Lung microvascular endothelial cell (primary cell): ENCODE results near the gene TMEM192. TPM values are rescaled to one million over a fixed set of nuclear protein-coding genes. Genes with fewer than 3 reads are reported as not detected.
A peak's percentile ranks its signal among the peaks of the same experiment; 100 is the strongest.
"Not testable (repeated sequence)": the region's sequence is repeated elsewhere in the genome, so short reads cannot be mapped to it uniquely, and the experiment has no call there.

Source experiments
- DNase-seq, 2 donors: peaks; one replicate each; pipeline versions ENCODE4 v3.0.0 to v3.0.0-alpha.2; 2010; ENCODE audit warnings: low read depth in 2 of 2
- total RNA-seq: library from RNA; depleted of rRNA; stranded (reverse); fragments of >200 nt; gene quantifications from 2 replicates; pipeline ENCODE4 v1.2.1, GENCODE V29; 2014

The TMEM192 gene
- total RNA-seq, 1 donor from 2014 or later, result 11.7 TPM

DNA sequence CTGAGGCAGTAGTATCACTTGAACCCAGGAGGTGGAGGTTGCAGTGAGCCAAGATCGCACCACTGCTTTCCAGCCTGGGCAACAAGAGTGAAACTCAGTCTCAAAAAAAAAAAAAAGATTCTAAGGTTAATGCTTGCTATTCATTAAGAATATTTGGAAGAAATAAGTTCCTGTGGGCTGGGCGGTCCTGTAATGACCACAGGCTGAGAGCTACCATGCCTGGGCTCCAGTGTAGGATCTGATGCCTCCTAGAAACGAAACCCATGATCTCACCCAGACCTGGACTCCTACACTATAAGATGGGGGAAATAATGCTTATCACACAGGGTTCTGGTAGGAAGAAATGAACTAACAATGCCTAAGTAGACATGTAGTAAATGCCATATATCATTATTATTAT, 17.8 kb downstream of the TMEM192 start:
- no peak for DNase-seq

DNA sequence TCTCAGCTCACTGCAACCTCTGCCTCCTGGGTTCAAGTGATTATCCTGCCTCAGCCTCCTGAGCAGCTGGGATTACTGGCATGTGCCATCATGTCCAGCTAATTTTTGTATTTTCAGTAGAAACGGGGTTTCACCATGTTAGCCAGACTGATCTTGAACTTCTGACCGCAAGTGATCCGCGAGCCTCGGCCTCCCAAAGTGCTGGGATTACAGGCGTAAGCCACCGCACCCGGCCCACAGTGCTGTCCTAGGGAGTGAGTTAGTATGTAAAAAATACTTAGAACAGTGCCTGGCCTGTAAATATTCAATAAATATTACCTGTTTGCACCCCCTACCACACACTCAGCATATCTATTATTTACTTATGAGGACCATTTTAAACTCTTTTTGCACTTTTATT, 20.5 kb downstream of the TMEM192 start:
- not testable (repeated sequence) for DNase-seq

DNA sequence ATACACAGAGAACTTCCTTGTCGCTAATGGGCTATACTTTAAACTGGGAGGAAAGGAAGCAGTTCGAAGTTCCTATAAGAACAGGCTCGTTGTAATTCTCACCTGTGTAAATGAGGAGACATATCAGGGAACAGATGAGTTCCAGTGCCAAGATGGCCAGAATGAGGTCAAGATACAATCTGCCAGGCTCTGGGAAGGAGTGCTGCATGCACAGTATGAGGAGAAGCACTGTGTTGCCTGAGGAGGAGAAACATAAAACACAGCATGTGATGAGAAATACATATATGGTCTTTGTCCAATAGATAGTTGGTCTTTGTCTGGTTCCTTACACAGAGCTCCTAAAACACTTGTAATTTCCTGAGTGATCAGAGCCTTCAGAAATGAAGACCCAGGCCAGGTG, 24.3 kb downstream of the TMEM192 start:
- DNase-seq, result no peak

DNA sequence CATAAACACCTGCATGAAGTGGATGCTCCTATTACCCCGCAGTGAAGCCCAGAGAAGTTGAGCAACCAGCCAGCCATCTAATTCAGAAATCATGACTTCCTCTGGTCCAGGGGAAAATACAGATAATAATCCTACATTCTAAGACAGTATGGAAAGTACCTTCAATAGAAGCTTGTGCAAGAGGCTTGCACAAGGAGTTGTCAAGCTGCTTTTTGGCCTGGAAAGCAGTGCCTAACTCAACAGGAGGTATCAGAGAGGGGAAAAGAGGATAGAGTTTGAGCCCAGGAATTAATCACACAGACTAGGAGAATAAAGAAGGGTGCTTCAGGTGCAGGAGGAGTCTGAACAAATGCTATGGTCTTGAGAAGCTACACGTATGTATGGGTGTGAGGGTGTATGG, 26.7 kb downstream of the TMEM192 start:
- no peak for DNase-seq

DNA sequence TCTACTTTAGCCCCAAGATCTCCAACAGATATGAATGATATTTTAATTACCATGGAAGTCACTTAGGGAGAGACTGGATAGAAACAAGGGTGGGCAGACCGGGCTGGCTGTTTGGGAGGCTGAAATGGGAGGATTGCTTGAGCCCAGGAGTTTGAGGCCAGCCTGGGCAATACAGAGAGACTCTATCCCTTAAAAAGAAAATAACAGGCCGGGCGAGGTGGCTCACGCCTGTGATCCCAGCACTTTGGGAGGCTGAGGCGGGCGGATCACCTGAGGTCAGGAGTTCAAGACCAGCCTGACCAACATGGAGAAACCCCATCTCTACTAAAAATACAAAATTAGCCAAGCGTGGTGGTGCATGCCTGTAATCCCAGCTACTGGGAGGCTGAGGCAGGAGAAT, 27.9 kb downstream of the TMEM192 start:
- not testable (repeated sequence) for DNase-seq

DNA sequence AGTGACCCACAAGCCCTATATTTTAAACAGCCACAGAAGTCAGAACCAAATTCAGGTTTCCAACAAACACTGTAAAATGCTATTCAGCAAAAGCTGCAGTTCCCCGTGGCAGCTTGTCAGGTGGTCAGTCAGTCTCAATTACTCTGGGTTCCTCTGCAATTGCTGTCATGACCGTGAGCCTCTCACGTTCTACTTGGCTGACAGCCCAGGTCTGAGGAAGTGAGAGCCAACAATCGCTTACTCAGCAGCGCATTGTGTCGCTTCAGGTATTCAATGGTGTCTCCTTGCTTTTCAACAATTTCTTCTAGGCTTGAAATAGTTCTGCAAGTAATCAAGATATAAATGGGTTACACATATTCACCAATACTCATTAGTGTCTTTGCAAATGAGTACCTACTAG, 33.2 kb downstream of the TMEM192 start:
- peak; percentile 60 to 86 for DNase-seq

DNA sequence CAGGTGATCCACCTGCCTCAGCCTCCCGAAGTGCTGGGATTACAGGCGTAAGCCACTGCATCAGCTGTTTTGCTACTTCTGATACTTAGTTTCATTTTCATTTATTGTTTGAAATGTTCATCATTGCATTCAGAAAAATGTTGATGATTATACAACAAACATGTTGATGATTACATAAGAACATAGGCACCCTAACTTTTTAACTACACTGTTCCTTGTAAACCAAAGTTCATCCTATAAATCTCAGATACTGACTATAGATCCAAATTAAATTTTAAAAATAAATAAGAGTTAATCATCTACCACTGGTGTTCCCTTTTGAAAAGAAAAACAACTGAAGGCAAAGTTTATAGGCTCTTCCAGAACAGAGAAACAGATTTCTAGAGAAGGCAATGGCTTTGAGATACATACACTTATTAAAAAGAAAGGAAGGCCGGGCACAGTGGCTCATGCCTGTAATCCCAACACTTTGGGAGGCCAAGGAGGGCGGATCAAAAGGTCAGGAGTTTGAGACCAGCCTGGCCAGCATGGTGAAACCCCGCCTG, 35.6 kb downstream of the TMEM192 start:
- no peak for DNase-seq

DNA sequence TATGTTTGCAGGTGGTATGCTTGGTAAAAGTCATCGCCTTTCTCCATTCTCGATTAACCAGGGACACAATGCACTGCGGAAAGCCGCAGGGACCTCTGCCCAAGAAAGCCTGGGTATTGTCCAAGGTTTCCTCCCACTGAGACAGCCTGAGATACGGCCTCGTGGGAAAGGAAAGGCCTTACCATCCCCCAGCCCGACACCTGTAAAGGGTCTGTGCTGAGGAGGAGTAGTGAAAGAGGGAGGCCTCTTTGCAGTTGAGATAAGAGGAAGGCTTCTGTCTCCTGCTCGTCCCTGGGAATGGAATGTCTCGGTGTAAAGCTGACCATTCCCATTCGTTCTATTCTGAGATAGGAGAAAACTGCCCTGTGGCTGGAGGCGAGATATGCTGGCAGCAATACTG, 39.3 kb downstream of the TMEM192 start:
- not testable (repeated sequence) for DNase-seq

DNA sequence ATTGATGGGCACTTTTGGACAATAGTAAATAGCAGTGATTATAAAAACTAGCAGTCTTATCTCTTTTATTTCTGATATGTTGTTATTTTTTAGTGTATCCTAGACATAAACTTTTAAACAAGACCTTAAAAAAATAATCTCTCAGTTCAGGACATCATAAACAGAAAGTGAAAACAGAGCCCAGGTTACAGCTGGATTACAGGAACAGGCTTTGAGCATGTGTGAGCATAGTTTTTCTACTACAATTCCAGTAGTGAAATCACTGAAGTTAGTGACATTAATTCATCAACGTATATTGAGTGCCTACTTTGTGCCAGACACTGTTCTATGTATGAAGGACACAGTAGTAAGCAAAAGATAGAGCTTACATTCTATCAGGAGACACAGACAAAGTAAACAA, 42.1 kb downstream of the TMEM192 start:
- DNase-seq, result no peak

DNA sequence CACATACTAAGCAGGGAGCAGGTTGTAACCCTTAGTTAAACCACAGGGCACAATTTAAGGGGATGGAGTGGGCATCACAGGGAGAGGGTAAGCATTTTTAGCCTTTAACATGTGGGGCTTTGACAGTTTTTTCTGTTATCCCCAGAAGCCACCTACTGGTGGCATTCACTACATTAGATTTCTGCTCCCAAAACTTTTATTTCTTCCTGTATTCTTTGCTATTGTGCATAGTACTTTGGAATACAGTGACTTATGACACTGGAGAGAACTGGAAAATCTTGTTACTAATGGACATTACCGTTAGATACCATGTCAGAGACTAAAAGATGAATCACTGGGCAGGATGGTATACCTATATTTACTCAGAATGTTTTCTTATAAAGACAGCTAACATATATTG, 51.7 kb downstream of the TMEM192 start:
- no peak for DNase-seq

DNA sequence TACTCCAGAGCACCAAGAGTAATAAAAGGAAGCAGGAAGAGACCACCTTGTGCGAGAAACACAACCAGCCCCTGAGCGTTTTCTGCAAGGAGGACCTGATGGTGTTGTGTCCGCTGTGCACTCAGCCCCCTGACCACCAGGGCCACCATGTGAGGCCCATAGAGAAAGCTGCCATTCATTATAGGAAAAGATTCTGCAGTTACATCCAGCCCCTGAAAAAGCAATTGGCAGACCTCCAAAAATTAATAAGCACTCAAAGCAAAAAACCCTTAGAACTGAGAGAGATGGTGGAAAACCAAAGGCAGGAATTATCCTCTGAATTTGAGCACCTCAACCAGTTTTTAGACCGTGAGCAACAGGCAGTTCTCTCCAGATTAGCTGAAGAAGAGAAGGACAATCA, 53.3 kb downstream of the TMEM192 start:
- no peak for DNase-seq

DNA sequence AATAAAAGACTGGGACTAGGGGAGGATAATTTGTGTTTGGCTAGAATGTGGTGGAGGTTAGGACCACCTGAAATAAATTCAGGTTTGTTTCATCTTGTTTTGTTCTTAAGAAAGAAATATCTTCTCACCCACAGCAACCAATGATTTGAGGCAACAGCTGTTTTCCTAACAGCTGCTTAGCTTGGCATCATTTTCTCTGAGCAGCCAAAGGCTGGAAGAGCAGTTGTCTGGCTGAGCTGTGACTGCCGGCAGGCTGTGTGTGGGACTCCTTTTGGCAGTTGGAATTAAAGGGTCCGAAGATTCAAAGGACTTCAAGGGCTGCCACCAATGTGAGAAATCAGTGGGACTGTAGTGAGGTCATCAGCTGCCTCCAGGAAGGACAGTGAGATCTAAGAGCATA, 54.0 kb downstream of the TMEM192 start:
- no peak for DNase-seq

DNA sequence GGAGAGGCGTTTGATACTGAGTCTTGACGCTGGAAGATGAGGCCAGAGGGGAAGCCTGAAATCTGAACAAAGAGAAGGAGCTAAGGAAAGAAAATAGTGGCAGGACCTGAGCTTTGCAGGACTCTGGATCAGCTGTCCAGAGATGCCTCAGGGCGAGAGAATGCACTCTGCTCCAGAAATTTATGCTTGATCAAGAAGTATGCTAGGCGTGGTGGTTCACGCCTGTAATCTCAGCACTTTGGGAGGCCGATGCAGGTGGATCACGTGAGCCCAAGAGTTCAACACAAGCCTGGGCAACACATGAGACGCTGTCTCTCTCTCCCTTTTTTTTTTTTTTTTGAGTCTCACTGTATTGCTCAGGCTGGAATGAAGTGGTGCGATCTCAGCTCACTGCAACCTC, 57.1 kb downstream of the TMEM192 start:
- DNase-seq, result no peak

DNA sequence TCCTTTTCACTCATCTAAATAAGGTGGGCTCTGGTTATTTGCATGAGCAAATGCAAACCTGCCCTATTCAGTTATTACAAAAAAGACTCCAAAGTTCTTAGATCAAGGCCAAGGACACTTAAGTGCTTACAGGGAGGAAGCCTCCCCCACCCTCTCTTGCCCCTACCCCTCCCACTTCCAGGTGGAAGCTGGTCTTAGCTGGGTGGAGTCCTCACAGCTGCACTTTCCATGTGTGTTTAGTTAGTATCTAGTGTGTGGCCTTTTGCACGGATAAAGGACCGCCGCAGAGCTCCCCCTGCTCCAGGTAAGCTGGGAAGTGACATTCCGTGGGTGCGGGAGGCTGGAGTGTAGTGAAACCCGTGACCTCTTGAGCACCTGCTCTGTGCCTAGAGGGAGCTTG, 59.0 kb downstream of the TMEM192 start, which contains the start of gene TRIM75:
TRIM75 (plus strand) TSS at position 222 of the 400 bp plus-strand sequence. CDS start 5,282 bp downstream, outside the sequence.
- DNase-seq, result no peak

DNA sequence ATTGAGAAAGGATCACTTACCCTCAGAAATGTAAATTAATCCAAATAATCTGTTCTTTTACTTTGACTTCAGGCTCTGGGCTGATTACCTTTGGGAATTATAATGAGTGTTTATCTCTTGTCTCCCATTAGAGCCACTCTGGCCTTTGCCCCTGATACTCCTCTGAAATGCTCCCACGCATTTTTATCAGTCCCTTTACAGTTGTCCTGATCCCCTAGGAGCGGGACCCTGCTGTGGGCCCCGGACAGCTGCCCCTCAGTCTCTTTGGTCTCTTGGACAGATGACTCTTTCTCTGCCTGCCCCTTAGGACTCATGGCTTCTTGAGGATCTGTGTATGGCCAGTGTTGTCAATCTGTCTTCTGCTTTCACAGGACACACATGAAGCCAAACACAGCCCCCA, 60.0 kb downstream of the TMEM192 start:
- no peak for DNase-seq

DNA sequence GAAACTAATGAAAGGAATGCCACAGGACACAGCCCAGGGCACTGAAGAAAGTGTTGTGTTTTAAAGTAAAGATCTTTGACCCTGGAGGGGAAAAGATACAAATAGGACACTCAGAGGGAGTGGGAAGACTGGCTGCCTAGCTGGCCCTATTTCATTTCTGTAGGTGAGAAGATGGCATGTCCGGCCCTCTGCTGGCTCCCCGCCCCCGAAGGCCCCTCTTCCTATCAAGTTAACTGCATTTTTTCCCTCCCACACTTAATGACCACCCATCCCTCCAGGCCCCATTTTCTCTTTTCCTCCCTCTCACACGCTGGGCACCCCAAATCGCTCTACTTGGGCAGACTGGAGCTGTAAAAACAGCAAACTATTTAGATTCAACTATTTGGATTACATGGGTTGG, 64.5 kb downstream of the TMEM192 start:
- no peak for DNase-seq

DNA sequence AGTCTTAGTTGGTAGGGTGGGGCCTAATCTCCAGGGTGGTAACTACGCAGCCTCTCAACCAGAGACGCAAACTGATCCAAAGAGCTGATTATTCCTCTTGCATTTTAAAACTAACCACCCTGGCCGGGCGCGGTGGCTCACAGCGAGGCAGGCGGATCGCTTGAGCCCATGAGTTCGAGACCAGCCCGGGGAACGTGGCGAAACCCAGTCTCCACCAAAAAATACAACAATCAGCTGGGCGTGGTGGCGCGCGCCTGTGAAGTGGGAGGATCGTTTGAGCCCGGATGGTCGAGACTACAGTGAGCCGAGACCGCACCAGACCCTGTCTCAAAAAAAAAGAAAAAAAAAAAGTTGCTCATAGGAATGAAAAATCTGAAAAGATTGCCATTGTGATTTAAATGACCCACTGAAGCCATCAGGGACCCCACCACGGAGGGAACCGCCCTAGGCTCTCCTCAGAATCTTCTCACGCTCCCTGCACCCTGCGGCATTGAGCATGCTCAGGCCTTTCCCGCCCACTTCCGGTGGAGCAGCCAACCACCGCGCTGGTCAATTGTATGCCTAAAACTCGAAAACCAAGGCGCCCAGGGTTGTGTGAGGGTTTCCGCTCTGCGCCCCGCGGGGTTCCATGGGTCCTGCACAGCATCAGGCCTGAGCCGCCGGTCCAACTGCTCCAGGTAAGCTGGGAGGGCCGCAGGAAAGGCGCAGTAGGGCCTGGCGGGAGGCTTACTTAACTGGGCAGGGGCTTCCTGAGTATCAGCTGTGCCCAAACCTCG, 81.0 kb downstream of the TMEM192 start, which contains the start of gene TRIM60:
TRIM60 (plus strand) TSS at position 564 of the 776 bp plus-strand sequence. CDS start 8,074 bp downstream, outside the sequence.
- DNase-seq, result no peak

DNA sequence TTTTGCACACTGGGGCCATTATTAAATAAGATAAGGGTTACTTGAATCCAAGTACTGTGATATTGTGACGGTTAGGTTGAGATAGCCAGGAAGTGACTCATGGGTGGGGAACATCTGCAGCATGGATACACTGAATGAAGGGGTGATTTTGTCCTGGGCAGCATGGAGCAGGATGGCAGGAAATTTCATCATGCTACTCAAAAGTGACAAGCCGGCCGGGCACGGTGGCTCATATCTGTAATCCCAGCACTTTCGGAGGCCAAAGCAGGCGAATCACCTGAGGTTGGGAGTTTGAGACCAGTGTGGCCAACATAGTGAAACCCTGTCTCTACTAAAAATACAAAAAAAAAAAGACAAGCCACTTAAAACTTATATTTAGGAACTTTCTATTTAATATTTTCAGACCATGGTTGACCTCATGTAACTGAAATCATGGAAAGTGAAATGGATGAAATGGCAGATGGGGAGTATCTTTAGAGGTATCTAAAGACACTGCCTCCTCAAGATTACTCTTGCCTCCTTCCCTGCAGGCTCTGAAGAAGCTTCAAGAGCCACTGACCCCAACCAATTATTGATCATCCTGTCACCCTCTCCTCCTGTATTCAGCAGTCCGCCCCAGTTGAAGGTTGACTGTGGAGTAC, 84.8 kb downstream of the TMEM192 start:
- DNase-seq, result peak in 1 of 2 donors; percentile 4

DNA sequence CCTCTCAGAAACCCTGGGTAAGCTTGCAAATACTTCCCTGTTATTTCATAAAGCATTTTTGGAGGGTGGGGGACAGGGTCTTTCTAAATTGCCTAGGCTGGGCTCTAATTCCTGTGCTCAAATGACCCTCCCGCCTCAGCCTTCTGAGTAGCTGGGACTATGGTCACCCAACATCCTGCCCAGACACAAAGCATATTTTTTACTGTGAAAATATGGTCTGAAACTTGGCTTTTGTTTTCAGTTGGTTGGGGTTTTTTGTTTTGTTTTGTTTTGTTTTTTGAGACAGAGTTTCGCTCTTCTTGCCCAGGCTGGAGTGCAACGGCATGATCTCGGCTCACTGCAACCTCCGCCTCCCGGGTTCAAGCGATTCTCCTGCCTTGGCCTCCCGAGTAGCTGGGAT, 86.9 kb downstream of the TMEM192 start:
- DNase-seq, result not testable (repeated sequence)
